ES-I3 (cell line): ENCODE measurements around the gene DAZAP1.

Experiments
- H3K36me3 ChIP-seq: 2 replicates; pipeline ENCODE4 v1.6.1; 2013; ENCODE audit warnings: mild to moderate bottlenecking, low read length, control low read depth, moderate library complexity; ENCODE audit not compliant: insufficient read depth
- H3K4me1 ChIP-seq: 2 replicates; pipeline ENCODE4 v1.6.1; 2013; ENCODE audit warnings: mild to moderate bottlenecking, control low read depth, low read length; ENCODE audit not compliant: insufficient read depth
- H3K9ac ChIP-seq: 2 replicates; pipeline ENCODE4 v1.6.1; 2013; ENCODE audit warnings: low read depth, mild to moderate bottlenecking, low read length, moderate library complexity
- H3K9me3 ChIP-seq: 2 replicates; pipeline ENCODE4 v1.6.1; 2013; ENCODE audit warnings: mild to moderate bottlenecking, low read length, moderate library complexity; ENCODE audit not compliant: control insufficient read depth, insufficient read depth

Gene DAZAP1

GRCh38 chr19:1370579-1371361 is 36.6 kb upstream of the DAZAP1 start:
- Histone ChIP-seq H3K36me3 (peaks cover 6% of the 10 kb centered on the region), H3K4me1 (no peaks in the 10 kb centered on the region), H3K9ac (no peak overlapping the region), H3K9me3 (no peaks in the 10 kb centered on the region)

GRCh38 chr19:1373042-1373533 is 34.3 kb upstream of the DAZAP1 start:
- Histone ChIP-seq H3K4me1 (no peaks in the 10 kb centered on the region), H3K36me3 (peaks cover 8% of the 10 kb centered on the region), H3K9me3 (no peaks in the 10 kb centered on the region), H3K9ac (no peak overlapping the region)

- no peaks in the 10 kb centered on the region for H3K4me1 ChIP-seq
- no peak overlapping the region for H3K9ac ChIP-seq
- no peaks in the 10 kb centered on the region for H3K9me3 ChIP-seq
- H3K36me3 ChIP-seq = peaks cover 8% of the 10 kb centered on the region
These were observed 33.7 kb upstream of the DAZAP1 start for GRCh38 chr19:1373534-1374249.

GRCh38 chr19:1374250-1374577 is 33.2 kb upstream of the DAZAP1 start:
- H3K9ac ChIP-seq = no peak overlapping the region
- H3K4me1 ChIP-seq = no peaks in the 10 kb centered on the region
- H3K36me3 ChIP-seq = peaks cover 8% of the 10 kb centered on the region
- no peaks in the 10 kb centered on the region for H3K9me3 ChIP-seq

GRCh38 chr19:1376415-1376805 is 31.0 kb upstream of the DAZAP1 start:
- Histone ChIP-seq H3K4me1 (peaks cover 5% of the 10 kb centered on the region; the same call in 1 of the 2 replicates), H3K36me3 (peaks cover 3% of the 10 kb centered on the region; the same call in 1 of the 2 replicates), H3K9me3 (no peaks in the 10 kb centered on the region), H3K9ac (no peak overlapping the region)

- Histone ChIP-seq H3K4me1 (peaks cover 8% of the 10 kb centered on the region), H3K9ac (no peak overlapping the region), H3K9me3 (no peaks in the 10 kb centered on the region), H3K36me3 (peaks cover 3% of the 10 kb centered on the region; the same call in 1 of the 2 replicates)
These were observed 30.0 kb upstream of the DAZAP1 start for GRCh38 chr19:1377176-1377964.

- peaks cover 3% of the 10 kb centered on the region; the same call in 1 of the 2 replicates for H3K36me3 ChIP-seq
- H3K9ac ChIP-seq = no peak overlapping the region
- peaks cover 8% of the 10 kb centered on the region for H3K4me1 ChIP-seq
- no peaks in the 10 kb centered on the region for H3K9me3 ChIP-seq
These were observed 29.2 kb upstream of the DAZAP1 start for GRCh38 chr19:1377965-1378785.

- peaks cover 8% of the 10 kb centered on the region for H3K4me1 ChIP-seq
- H3K9me3 ChIP-seq = no peaks in the 10 kb centered on the region
- no peak overlapping the region for H3K9ac ChIP-seq
- H3K36me3 ChIP-seq = 0 out of 2 replicates have a peak, but pooled peaks cover 3% of the 10 kb centered on the region
These were observed 28.1 kb upstream of the DAZAP1 start for GRCh38 chr19:1379126-1379905.

- no peaks in the 10 kb centered on the region for H3K9me3 ChIP-seq
- H3K4me1 ChIP-seq = peaks cover 8% of the 10 kb centered on the region
- 0 out of 2 replicates have a peak, but pooled peaks cover 3% of the 10 kb centered on the region for H3K36me3 ChIP-seq
- H3K9ac ChIP-seq = no peak overlapping the region
These were observed 27.4 kb upstream of the DAZAP1 start for GRCh38 chr19:1379961-1380489.

- no peak overlapping the region for H3K9ac ChIP-seq
- H3K9me3 ChIP-seq = no peaks in the 10 kb centered on the region
- peaks cover 3% of the 10 kb centered on the region; the same call in 1 of the 2 replicates for H3K36me3 ChIP-seq
- H3K4me1 ChIP-seq = peaks cover 8% of the 10 kb centered on the region
These were observed 25.1 kb upstream of the DAZAP1 start for GRCh38 chr19:1382250-1382649.

GRCh38 chr19:1383017-1383311 is 24.4 kb upstream of the DAZAP1 start:
- Histone ChIP-seq H3K36me3 (no peaks in the 10 kb centered on the region; the same call in 1 of the 2 replicates), H3K9ac (no peak overlapping the region; the same call in 1 of the 2 replicates), H3K4me1 (peaks cover 8% of the 10 kb centered on the region)

GRCh38 chr19:1383312-1384084 is 23.9 kb upstream of the DAZAP1 start, which contains the start of gene NDUFS7:
TSS of gene NDUFS7 (plus strand) at chr19:1383907. CDS start at chr19:1383927, 20 bp downstream.
- H3K9ac ChIP-seq = peak within 1 kb of the TSS; percentile 82
- peaks cover 8% of the 10 kb centered on the region for H3K4me1 ChIP-seq
- no peaks in the 10 kb centered on the region; the same call in 1 of the 2 replicates for H3K36me3 ChIP-seq
- H3K9me3 ChIP-seq = no peaks in the 10 kb centered on the region

More at GRCh38 chr19:1383017-1383311, 24.4 kb upstream of the DAZAP1 start:
- no peaks in the 10 kb centered on the region for H3K9me3 ChIP-seq
